Activated CD8-positive, alpha-beta memory T cell treated with anti-CD3 and anti-CD28 coated beads, Interleukin-2, amount 10 ng/mL, durations not matched to agents 7 days and 5 days (primary cell): Measurements from ENCODE around the gene POLR1B. TPM values are rescaled to one million over a fixed set of nuclear protein-coding genes. Genes with fewer than 3 reads are reported as not detected.
"Not testable (repeated sequence)": the region's sequence is repeated elsewhere in the genome, so short reads cannot be mapped to it uniquely, and the experiment has no call there.

Source experiments
- ATAC-seq: fragments of 150-1000 bp; cut with Tn5 transposase; one replicate; pipeline ENCODE4 v1.10.0; 2021; ENCODE audit warnings: moderate library complexity
- CTCF ChIA-PET: fragments of 350-600 bp; sonication (Branson Sonifier 250); formaldehyde crosslinking; loops from one replicate; lab custom pipeline; 2021; ENCODE audit warnings: antibody characterized with exemption; lab: Charles Lee
- DNase-seq: peaks from one replicate; pipeline ENCODE4 v3.0.0-alpha.2; 2020
- H3K27ac Mint-ChIP-seq: one replicate; pipeline ENCODE4 v1.8.0; 2021; ENCODE audit warnings: mild to moderate bottlenecking, mixed read lengths
- H3K27me3 Mint-ChIP-seq: one replicate; pipeline ENCODE4 v1.8.0; 2021; ENCODE audit warnings: mixed read lengths
- H3K36me3 Mint-ChIP-seq: one replicate; pipeline ENCODE4 v1.8.0; 2021; ENCODE audit warnings: mild to moderate bottlenecking, mixed read lengths
- H3K4me1 Mint-ChIP-seq: one replicate; pipeline ENCODE4 v1.8.0; 2021; ENCODE audit warnings: mixed read lengths
- H3K4me3 Mint-ChIP-seq: one replicate; pipeline ENCODE4 v1.8.0; 2021; ENCODE audit warnings: mild to moderate bottlenecking, moderate library complexity, mixed read lengths
- H3K9me3 Mint-ChIP-seq: one replicate; pipeline ENCODE4 v1.8.0; 2022; ENCODE audit warnings: low read depth, mixed read lengths
- total RNA-seq, 2 experiments: library from RNA; stranded (reverse); gene quantifications; one replicate each; pipeline ENCODE4 v1.2.3, GENCODE V29; 2021

POLR1B gene, protein sequence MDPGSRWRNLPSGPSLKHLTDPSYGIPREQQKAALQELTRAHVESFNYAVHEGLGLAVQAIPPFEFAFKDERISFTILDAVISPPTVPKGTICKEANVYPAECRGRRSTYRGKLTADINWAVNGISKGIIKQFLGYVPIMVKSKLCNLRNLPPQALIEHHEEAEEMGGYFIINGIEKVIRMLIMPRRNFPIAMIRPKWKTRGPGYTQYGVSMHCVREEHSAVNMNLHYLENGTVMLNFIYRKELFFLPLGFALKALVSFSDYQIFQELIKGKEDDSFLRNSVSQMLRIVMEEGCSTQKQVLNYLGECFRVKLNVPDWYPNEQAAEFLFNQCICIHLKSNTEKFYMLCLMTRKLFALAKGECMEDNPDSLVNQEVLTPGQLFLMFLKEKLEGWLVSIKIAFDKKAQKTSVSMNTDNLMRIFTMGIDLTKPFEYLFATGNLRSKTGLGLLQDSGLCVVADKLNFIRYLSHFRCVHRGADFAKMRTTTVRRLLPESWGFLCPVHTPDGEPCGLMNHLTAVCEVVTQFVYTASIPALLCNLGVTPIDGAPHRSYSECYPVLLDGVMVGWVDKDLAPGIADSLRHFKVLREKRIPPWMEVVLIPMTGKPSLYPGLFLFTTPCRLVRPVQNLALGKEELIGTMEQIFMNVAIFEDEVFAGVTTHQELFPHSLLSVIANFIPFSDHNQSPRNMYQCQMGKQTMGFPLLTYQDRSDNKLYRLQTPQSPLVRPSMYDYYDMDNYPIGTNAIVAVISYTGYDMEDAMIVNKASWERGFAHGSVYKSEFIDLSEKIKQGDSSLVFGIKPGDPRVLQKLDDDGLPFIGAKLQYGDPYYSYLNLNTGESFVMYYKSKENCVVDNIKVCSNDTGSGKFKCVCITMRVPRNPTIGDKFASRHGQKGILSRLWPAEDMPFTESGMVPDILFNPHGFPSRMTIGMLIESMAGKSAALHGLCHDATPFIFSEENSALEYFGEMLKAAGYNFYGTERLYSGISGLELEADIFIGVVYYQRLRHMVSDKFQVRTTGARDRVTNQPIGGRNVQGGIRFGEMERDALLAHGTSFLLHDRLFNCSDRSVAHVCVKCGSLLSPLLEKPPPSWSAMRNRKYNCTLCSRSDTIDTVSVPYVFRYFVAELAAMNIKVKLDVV
- total RNA-seq, result 10 to 100 TPM; 33.7 to 54.9 TPM

DNA sequence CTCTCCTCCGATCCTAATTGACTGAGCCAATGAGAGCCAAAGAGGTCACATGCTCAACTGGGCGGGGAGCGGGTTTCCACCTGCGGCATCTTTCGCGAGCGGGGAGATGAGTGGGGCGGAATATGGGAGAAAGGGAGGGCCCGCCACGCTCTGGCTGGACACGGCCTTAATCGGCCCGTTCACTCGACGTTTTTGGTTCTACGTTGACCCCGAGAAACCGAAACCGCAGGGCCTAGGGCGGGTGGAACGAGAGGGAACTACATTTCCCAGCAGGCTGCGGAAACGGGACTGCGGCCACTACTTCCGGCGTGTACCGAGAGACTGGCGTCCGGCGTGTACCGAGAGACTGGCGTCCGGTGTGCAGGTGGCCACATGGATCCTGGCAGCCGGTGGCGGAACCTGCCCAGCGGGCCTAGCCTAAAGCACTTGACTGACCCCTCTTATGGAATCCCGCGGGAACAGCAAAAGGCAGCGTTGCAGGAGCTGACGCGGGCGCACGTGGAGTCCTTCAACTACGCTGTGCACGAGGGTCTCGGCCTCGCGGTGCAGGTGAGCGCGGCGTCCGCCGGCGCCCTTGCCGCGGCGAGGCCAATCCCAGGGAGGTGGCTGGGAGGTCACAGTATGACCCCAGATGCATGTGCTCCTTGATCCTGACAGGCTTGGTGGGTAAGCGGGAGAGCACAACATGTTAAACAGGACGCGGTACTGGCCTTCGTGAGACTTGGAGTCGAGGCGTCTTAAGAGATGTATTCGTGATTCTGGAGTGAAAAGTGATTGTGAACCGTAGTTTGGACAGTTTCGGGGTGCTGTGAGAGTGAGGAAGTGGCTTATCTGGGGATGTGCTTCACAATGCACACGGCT is at the start of gene POLR1B:
POLR1B (plus strand) TSS at position 343 of the 861 bp plus-strand sequence; CDS start at position 373, 30 bp downstream.
- Mint-ChIP-seq H3K9me3 (no peaks in the 10 kb centered on the region), H3K4me1 (peaks cover 30% of the 10 kb centered on the region), H3K27me3 (no peaks in the 10 kb centered on the region), H3K4me3 (no peak within 1 kb of the TSS), H3K36me3 (peaks cover 8% of the 10 kb centered on the region), H3K27ac (no peak within 1 kb of the TSS)
- CTCF ChIA-PET, result interaction anchor here (0.7 to 2.1 kb wide), 3 partner anchors 10 to 84 kb away, joined by 3 to 6 read pairs (median 3); no protein-coding TSS in a partner anchor
- ATAC-seq (peak; percentile 86), DNase-seq (peak; percentile 89)

DNA sequence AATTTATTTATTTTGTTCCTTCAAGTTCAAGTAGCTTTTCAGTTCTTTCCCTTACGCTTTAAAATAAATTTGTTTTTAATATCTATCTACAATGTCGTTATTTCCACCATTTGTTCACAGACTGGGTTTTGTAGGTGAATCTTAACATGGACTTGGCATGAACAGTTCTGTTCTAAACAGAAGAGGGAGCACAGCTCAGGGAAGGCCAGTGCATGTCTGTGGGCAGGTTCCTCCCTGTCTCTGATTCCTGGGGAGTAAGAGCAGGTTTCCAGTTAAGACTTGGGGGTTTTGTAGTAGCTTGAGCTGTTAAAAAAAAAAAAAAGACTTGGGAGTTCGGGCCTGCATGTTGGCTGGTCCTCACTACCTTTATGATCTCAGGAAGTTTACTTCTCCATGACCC is 49.2 kb upstream of the POLR1B start:
- Mint-ChIP-seq H3K9me3 (no peaks in the 10 kb centered on the region), H3K27me3 (no peaks in the 10 kb centered on the region), H3K27ac (no peak overlapping the region), H3K4me1 (peaks cover 2% of the 10 kb centered on the region), H3K36me3 (peaks cover 11% of the 10 kb centered on the region), H3K4me3 (no peak overlapping the region)
- CTCF ChIA-PET, result interaction anchor here (0.9 to 1.3 kb wide), 2 partner anchors 12 to 25 kb away, joined by 3 read pairs; no protein-coding TSS in a partner anchor
- no peak for DNase-seq
- no peak for ATAC-seq

DNA sequence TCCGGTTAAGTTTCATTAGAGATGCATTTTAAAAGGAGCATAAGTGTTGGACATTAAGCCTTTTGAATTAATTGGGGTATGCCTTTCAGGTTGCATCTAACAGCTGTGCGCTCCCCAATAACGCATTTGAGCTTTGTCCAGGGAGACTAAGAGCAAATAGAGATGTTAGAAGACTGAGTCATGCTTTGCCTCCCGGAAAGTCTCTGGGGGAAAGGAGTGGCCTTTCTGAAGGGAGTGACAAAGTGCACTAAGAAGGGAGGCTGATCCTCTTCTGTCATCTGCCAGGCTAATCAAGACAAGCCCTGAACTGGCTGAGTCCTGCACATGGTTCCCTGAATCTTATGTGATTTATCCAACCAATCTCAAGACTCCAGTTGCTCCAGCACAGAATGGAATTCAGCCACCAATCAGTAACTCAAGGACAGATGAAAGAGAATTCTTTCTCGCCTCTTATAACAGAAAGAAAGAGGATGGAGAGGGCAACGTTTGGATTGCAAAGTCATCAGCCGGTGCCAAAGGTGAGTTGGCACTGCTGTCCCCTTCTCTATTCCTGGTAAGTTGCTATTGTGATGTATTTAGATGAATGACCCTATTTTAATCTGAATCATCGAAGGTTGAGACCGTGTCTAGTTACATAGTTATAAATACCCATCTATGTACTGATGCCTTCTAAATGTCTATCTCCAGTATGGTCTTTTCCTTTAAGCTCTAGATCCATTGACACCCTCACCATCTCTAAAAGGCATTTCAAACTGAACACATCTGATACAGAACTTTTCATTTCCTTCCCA is 48.2 kb upstream of the POLR1B start:
- no peak overlapping the region for H3K27ac Mint-ChIP-seq
- no peak overlapping the region for H3K4me3 Mint-ChIP-seq
- DNase-seq (no peak), ATAC-seq (no peak)
- peaks cover 2% of the 10 kb centered on the region for H3K4me1 Mint-ChIP-seq
- H3K9me3 Mint-ChIP-seq, result no peaks in the 10 kb centered on the region
- peaks cover 11% of the 10 kb centered on the region for H3K36me3 Mint-ChIP-seq
- CTCF ChIA-PET, result interaction anchor here (0.9 to 1.9 kb wide), 3 partner anchors 13 to 26 kb away, joined by 3 to 9 read pairs (median 3); no protein-coding TSS in a partner anchor
- no peaks in the 10 kb centered on the region for H3K27me3 Mint-ChIP-seq

DNA sequence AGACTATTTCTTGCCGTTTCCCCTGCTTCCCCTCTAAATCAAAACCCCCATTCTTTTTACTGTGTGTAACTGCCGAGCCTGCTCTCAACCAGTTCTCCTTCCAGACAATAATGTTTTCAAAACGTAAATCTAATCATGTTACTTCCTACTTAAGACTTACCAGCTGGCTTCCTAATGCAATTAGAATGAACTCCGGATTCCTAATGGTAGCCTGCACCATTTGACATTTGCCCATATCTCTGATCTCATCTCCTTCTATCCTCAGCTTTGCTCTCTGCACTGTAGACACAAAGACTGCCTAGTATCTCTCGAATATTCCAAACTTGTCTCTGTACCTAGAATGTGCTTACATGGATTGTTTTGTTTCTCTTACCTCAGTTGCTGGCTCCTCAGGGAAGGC is 47.4 kb upstream of the POLR1B start:
- Mint-ChIP-seq H3K27me3 (no peaks in the 10 kb centered on the region), H3K36me3 (peaks cover 15% of the 10 kb centered on the region), H3K4me1 (peaks cover 2% of the 10 kb centered on the region), H3K4me3 (no peak overlapping the region), H3K27ac (no peak overlapping the region), H3K9me3 (no peaks in the 10 kb centered on the region)
- no peak for DNase-seq
- CTCF ChIA-PET, result interaction anchor here (1.9 kb wide), 1 partner anchor 14 kb away, joined by 9 read pairs; no protein-coding TSS in a partner anchor
- ATAC-seq, result no peak

DNA sequence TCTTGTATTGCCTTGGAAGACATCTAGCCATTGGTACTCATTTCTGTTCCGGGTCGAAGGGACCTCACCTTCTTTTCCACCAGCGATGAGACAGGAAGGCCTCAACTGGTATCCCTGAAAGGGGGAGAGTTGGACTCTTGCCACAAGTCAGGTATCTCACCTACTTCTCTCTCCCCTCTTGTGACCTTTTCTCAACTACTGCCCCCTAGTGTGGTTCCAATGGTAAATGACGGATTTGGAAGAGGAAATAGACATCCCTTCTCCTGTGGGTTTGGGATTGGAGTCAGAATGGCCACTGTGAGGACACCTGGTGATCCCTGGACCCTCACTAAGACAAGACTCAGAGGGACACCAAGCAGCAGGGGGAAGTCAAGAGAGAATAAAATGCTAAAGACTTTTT is 46.4 kb upstream of the POLR1B start:
- peaks cover 14% of the 10 kb centered on the region for H3K36me3 Mint-ChIP-seq
- not testable (repeated sequence) for H3K27ac Mint-ChIP-seq, H3K4me1 Mint-ChIP-seq, H3K9me3 Mint-ChIP-seq, ATAC-seq, H3K4me3 Mint-ChIP-seq, H3K27me3 Mint-ChIP-seq, DNase-seq
- CTCF ChIA-PET, result interaction anchor here (0.6 to 1.9 kb wide), 2 partner anchors 15 to 160 kb away, joined by 3 to 9 read pairs; no protein-coding TSS in a partner anchor

DNA sequence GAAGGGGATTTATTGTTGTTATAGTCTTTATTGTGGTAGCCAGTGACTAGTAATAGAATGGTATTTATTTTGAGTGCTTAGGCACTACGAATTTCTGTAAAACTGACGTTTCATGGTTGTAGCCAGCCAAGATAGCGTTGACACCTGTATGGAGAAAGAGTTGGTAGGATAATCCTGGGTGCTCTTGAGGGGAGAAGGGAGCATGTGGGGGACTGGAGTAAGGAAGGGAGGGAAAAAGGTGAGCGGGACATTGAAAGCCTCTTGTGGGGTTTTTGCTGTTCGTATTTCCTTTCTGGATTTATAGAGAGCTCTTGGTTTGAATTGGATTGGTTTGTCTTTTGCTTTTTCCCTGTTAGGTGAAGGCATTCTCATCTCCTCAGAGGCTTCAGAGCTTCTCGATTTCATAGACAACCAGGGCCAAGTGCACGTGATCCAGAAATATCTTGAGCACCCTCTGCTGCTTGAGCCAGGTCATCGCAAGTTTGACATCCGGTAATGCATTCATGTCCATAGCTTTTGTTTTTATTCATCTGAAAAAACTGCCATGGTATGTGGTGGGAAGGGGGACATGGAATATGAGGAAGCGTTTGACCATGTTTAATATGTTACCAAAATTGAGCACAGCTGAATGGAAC is 41.3 kb upstream of the POLR1B start:
- DNase-seq, result peak; percentile 69
- not testable (repeated sequence) for H3K4me1 Mint-ChIP-seq, H3K27ac Mint-ChIP-seq, H3K27me3 Mint-ChIP-seq, H3K9me3 Mint-ChIP-seq, H3K4me3 Mint-ChIP-seq
- peaks cover 23% of the 10 kb centered on the region for H3K36me3 Mint-ChIP-seq
- CTCF ChIA-PET, result interaction anchor here (0.6 to 1.5 kb wide), 3 partner anchors 16 to 379 kb away, joined by 3 read pairs; no protein-coding TSS in a partner anchor
- peak; percentile 72 for ATAC-seq

DNA sequence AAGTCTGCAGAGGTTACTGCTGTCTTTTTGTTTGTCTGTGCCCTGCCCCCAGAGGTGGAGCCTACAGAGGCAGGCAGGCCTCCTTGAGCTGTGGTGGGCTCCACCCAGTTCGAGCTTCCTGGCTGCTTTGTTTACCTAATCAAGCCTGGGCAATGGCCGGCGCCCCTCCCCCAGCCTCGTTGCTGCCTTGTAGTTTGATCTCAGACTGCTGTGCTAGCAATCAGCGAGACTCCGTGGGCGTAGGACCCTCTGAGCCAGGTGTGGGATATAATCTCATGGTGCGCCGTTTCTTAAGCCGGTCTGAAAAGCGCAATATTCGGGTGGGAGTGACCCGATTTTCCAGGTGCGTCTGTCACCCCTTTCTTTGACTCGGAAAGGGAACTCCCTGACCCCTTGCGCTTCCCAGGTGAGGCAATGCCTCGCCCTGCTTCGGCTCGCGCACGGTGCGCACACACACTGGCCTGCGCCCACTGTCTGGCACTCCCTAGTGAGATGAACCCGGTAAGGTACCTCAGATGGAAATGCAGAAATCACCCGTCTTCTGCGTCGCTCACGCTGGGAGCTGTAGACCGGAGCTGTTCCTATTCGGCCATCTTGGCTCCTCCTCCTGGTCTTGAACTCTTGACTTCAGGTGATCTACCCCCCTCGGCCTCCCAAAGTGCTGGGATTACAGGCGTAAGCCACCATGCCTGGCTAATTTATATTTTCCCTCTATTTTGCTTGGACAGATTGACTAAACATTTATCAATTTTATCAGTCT is 32.8 kb upstream of the POLR1B start:
- CTCF ChIA-PET, result not testable (repeated sequence)

DNA sequence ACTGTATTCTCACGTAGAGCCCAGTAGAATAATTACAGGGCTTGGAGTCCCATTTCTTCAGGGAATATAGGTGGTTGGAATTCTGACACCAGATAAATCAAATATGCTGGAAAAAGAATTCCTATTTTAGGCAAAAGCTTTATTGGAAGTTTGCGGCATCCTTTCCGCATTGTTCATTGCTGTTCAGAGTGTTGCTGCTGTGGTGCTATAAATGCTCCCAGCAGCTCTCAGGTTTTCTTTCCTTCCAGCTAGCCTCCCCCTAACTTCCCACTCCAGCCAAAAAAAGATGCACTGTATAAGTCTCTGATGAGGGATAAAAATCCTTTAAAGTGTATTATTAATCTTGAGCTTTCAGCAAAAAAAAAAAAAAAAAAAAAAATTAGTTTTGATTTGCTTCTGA is 25.5 kb upstream of the POLR1B start:
- no peak overlapping the region for H3K4me3 Mint-ChIP-seq

More for the DNA sequence above, 32.8 kb upstream of the POLR1B start:
- H3K4me3 Mint-ChIP-seq, H3K9me3 Mint-ChIP-seq, H3K27me3 Mint-ChIP-seq, ATAC-seq, DNase-seq, H3K4me1 Mint-ChIP-seq, H3K27ac Mint-ChIP-seq: not testable (repeated sequence)
- H3K36me3 Mint-ChIP-seq, result peaks cover 13% of the 10 kb centered on the region

DNA sequence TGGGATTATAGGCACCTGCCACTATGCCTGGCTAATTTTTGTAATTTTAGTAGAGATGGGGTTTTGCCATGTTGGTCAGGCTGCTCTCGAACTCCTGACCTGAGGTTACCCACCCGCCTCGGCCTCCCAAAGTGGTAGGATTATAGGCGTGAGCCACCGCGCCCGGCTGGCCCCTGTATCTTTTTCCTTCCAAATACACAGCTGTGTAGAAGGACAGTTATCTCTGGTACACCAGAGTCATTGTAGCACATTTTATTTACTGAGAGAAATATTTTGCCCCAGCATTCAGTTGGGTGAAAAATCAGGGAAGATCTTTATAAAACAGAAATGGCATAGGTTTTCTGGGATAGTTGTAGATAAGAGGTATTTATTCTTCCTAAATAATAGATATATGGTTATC is 23.5 kb upstream of the POLR1B start:
- Mint-ChIP-seq H3K27me3 (no peaks in the 10 kb centered on the region), H3K27ac (no peak overlapping the region), H3K36me3 (peaks cover 57% of the 10 kb centered on the region), H3K4me1 (no peaks in the 10 kb centered on the region), H3K4me3 (no peak overlapping the region), H3K9me3 (no peaks in the 10 kb centered on the region)
- ATAC-seq (no peak), DNase-seq (no peak)
- CTCF ChIA-PET, result interaction anchor here (0.7 kb wide), 1 partner anchor 59 kb away, joined by 3 read pairs; no protein-coding TSS in a partner anchor

More for the DNA sequence above, 25.5 kb upstream of the POLR1B start:
- Mint-ChIP-seq H3K27me3 (no peaks in the 10 kb centered on the region), H3K9me3 (no peaks in the 10 kb centered on the region), H3K36me3 (peaks cover 44% of the 10 kb centered on the region), H3K4me1 (no peaks in the 10 kb centered on the region), H3K27ac (no peak overlapping the region)
- DNase-seq, result no peak
- no peak for ATAC-seq
- CTCF ChIA-PET, result interaction anchor here (0.6 to 1.2 kb wide), 2 partner anchors 15 to 79 kb away, joined by 3 read pairs; no protein-coding TSS in a partner anchor

DNA sequence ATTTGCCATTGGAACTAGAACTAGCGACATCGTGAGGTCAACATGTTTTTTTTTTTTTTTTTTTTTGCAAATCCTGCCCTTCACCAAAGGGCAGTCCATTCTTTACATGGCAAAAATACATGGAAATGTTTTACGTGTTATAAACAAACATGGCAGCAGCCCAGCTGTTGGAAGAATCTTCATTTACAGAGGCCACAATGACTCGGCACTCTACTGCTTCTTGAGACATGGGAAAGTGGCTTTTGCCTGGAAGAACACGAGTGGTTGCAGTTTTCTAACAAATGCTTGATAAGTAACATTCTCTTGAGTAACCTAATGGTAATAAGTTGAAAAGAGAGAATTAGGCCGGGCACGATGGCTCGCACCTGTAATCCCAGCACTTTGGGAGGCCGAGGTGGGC is 22.8 kb upstream of the POLR1B start:
- Mint-ChIP-seq H3K27me3 (no peaks in the 10 kb centered on the region), H3K9me3 (no peaks in the 10 kb centered on the region), H3K4me1 (no peaks in the 10 kb centered on the region), H3K36me3 (peaks cover 54% of the 10 kb centered on the region), H3K4me3 (no peak overlapping the region), H3K27ac (no peak overlapping the region)
- DNase-seq, result no peak
- ATAC-seq, result no peak
- CTCF ChIA-PET, result interaction anchor here (0.7 kb wide), 1 partner anchor 58 kb away, joined by 3 read pairs; no protein-coding TSS in a partner anchor
